Hepatic stellate cell (primary cell): ENCODE measurements around the gene IFNGR1.
"Not testable (repeated sequence)": the region's sequence is repeated elsewhere in the genome, so short reads cannot be mapped to it uniquely, and the experiment has no call there.

Experiments used
- DNase-seq: peaks from one replicate; pipeline ENCODE4 v3.0.0; 2011; ENCODE audit warnings: low spot score

The IFNGR1 gene

GRCh38 chr6:137213331-137213740, 5.8 kb downstream of the IFNGR1 start:
- DNase-seq = no peak

- no peak for DNase-seq
Observed at GRCh38 chr6:137211910-137212309, 7.3 kb downstream of the IFNGR1 start.

GRCh38 chr6:137210903-137211302, 8.3 kb downstream of the IFNGR1 start:
- DNase-seq = no peak

- DNase-seq = no peak
Observed at GRCh38 chr6:137208279-137208678, 10.9 kb downstream of the IFNGR1 start.

- DNase-seq = not testable (repeated sequence)
Observed at GRCh38 chr6:137207457-137207856, 11.7 kb downstream of the IFNGR1 start.

GRCh38 chr6:137206577-137206976, 12.6 kb downstream of the IFNGR1 start:
- DNase-seq = no peak

GRCh38 chr6:137203256-137203655, 15.9 kb downstream of the IFNGR1 start:
- no peak for DNase-seq

- no peak for DNase-seq
Observed at GRCh38 chr6:137202078-137202477, 17.1 kb downstream of the IFNGR1 start.

- DNase-seq = no peak
Observed at GRCh38 chr6:137201006-137201405, 18.2 kb downstream of the IFNGR1 start.

- DNase-seq = no peak
Observed at GRCh38 chr6:137200288-137200687, 18.9 kb downstream of the IFNGR1 start.

GRCh38 chr6:137197684-137198645, 21.2 kb downstream of the IFNGR1 start:
- no peak for DNase-seq

- DNase-seq = no peak
Observed at GRCh38 chr6:137193256-137194070, 25.7 kb downstream of the IFNGR1 start.

- DNase-seq = no peak
Observed at GRCh38 chr6:137192821-137193220, 26.4 kb downstream of the IFNGR1 start.

- no peak for DNase-seq
Observed at GRCh38 chr6:137191670-137192069, 27.5 kb downstream of the IFNGR1 start.

GRCh38 chr6:137191236-137191635, 27.9 kb downstream of the IFNGR1 start:
- DNase-seq = no peak

GRCh38 chr6:137190583-137191094, 28.5 kb downstream of the IFNGR1 start:
- no peak for DNase-seq

- DNase-seq = no peak
Observed at GRCh38 chr6:137188855-137189254, 30.3 kb downstream of the IFNGR1 start.

- DNase-seq = no peak
Observed at GRCh38 chr6:137185290-137185689, 33.9 kb downstream of the IFNGR1 start.

- no peak for DNase-seq
Observed at GRCh38 chr6:137182654-137183073, 36.5 kb downstream of the IFNGR1 start.

- DNase-seq = no peak
Observed at GRCh38 chr6:137181891-137182653, 37.1 kb downstream of the IFNGR1 start.

GRCh38 chr6:137177611-137178010, 41.6 kb downstream of the IFNGR1 start:
- DNase-seq = no peak

- DNase-seq = no peak
Observed at GRCh38 chr6:137176729-137177128, 42.5 kb downstream of the IFNGR1 start.
